WTC11 (cell line): Measurements from ENCODE around the gene SLC43A3. TPM values are rescaled to one million over a fixed set of nuclear protein-coding genes. Genes with fewer than 3 reads are reported as not detected.

Source experiments
- ATAC-seq: fragments of 200-7000 bp; cut with Tn5 transposase; 2 replicates; pipeline ENCODE4 v1.10.0; 2021; ENCODE audit warnings: mild to moderate bottlenecking, moderate library complexity
- CTCF ChIA-PET: fragments of 300-600 bp; sonication (Branson Sonifier 250); formaldehyde crosslinking; loops from one replicate; lab custom pipeline; 2021; ENCODE audit warnings: antibody characterized with exemption; lab: Charles Lee
- POLR2A ChIA-PET: fragments of 350-600 bp; sonication (Branson Sonifier 250); formaldehyde crosslinking; loops from one replicate; lab custom pipeline; 2021; ENCODE audit warnings: antibody characterized with exemption; lab: Charles Lee
- DNase-seq: peaks from one replicate; pipeline ENCODE4 v3.0.0; 2021; ENCODE audit warnings: low spot score
- H3K27ac Mint-ChIP-seq: 2 replicates; pipeline ENCODE4 v1.8.0; 2021; ENCODE audit warnings: mixed read lengths
- H3K27me3 Mint-ChIP-seq: 2 replicates; pipeline ENCODE4 v1.8.0; 2021; ENCODE audit warnings: low read depth, mild to moderate bottlenecking, moderate library complexity, mixed read lengths
- H3K36me3 Mint-ChIP-seq: 2 replicates; pipeline ENCODE4 v1.8.0; 2021; ENCODE audit warnings: mixed read lengths
- H3K4me1 Mint-ChIP-seq: 2 replicates; pipeline ENCODE4 v1.8.0; 2022; ENCODE audit warnings: mixed read lengths
- H3K4me3 Mint-ChIP-seq: 2 replicates; pipeline ENCODE4 v1.8.0; 2021; ENCODE audit warnings: mild to moderate bottlenecking, moderate library complexity, mixed read lengths
- H3K9me3 Mint-ChIP-seq: 2 replicates; pipeline ENCODE4 v1.8.0; 2021; ENCODE audit warnings: mixed read lengths
- FOXP1 ChIP-seq: sonication (generic); formaldehyde crosslinking; IDR thresholded peaks from 2 replicates; pipeline ENCODE4 v1.8.0; 2022; ENCODE audit warnings: missing genetic modification reagents, mild to moderate bottlenecking, moderate library complexity, borderline replicate concordance
- GABPB1 ChIP-seq: sonication (generic); formaldehyde crosslinking; IDR thresholded peaks from 2 replicates; pipeline ENCODE4 v1.8.1; 2023; ENCODE audit warnings: mild to moderate bottlenecking, missing genetic modification reagents
- MAX ChIP-seq: sonication (generic); formaldehyde crosslinking; IDR thresholded peaks from 2 replicates; pipeline ENCODE4 v1.8.0; 2022; ENCODE audit warnings: mild to moderate bottlenecking, missing genetic modification reagents
- MXD4 ChIP-seq: fragments of 250-450 bp; sonication (Bioruptor Pico); IDR thresholded peaks from 2 replicates; pipeline ENCODE4 v1.8.0; 2021; ENCODE audit warnings: mild to moderate bottlenecking, moderate library complexity, borderline replicate concordance
- NR1H2 ChIP-seq: sonication (generic); formaldehyde crosslinking; IDR thresholded peaks from 2 replicates; pipeline ENCODE4 v1.9.0; 2021; ENCODE audit warnings: mild to moderate bottlenecking, moderate library complexity, missing genetic modification reagents
- RORB ChIP-seq: fragments of 250-450 bp; sonication (Bioruptor Pico); IDR thresholded peaks from 2 replicates; pipeline ENCODE4 v1.9.0; 2021; ENCODE audit warnings: mild to moderate bottlenecking
- SMAD4 ChIP-seq: sonication (generic); formaldehyde crosslinking; IDR thresholded peaks from 2 replicates; pipeline ENCODE4 v1.8.0; 2022; ENCODE audit warnings: mild to moderate bottlenecking, missing genetic modification reagents
- SP1 ChIP-seq: sonication (generic); formaldehyde crosslinking; conservative IDR thresholded peaks from 2 replicates; pipeline ENCODE4 v1.8.1; 2022; ENCODE audit warnings: missing genetic modification reagents
- ZBTB21 ChIP-seq: sonication (generic); formaldehyde crosslinking; IDR thresholded peaks from 2 replicates; pipeline ENCODE4 v1.8.1; 2023; ENCODE audit warnings: mild to moderate bottlenecking, missing genetic modification reagents, borderline replicate concordance
- ZNF219 ChIP-seq: sonication (generic); formaldehyde crosslinking; IDR thresholded peaks from 2 replicates; pipeline ENCODE4 v1.8.0; 2023; ENCODE audit warnings: missing genetic modification reagents, mild to moderate bottlenecking, borderline replicate concordance
- ZNF317 ChIP-seq: sonication (generic); formaldehyde crosslinking; IDR thresholded peaks from 2 replicates; pipeline ENCODE4 v1.8.1; 2023; ENCODE audit warnings: low read depth, mild to moderate bottlenecking, moderate library complexity, missing genetic modification reagents, borderline replicate concordance
- ZNF532 ChIP-seq: fragments of 250-450 bp; sonication (Bioruptor Pico); IDR thresholded peaks from 2 replicates; pipeline ENCODE4 v1.9.0; 2021; ENCODE audit warnings: mild to moderate bottlenecking, borderline replicate concordance
- ZSCAN18 ChIP-seq: fragments of 250-450 bp; sonication (Bioruptor Pico); IDR thresholded peaks from 2 replicates; pipeline ENCODE4 v2.1.2; 2022; ENCODE audit warnings: mild to moderate bottlenecking, moderate library complexity
- total RNA-seq: library from RNA; stranded (reverse); gene quantifications from 3 replicates; pipeline ENCODE4 v1.2.3, GENCODE V29; 2021
- TF ChIP-seq, protein P1 (sequence below): sonication (generic); formaldehyde crosslinking; IDR thresholded peaks from 2 replicates; pipeline ENCODE4 v1.8.0; 2022; ENCODE audit warnings: mild to moderate bottlenecking, missing genetic modification reagents
- TF ChIP-seq, protein P2 (sequence below): sonication (generic); formaldehyde crosslinking; IDR thresholded peaks from 2 replicates; pipeline ENCODE4 v1.8.1; 2022; ENCODE audit warnings: low read depth, mild to moderate bottlenecking, moderate library complexity, missing genetic modification reagents, borderline replicate concordance

The SLC43A3 gene
- total RNA-seq, 1 experiment from 2014 or later = 22.6 TPM

DNA sequence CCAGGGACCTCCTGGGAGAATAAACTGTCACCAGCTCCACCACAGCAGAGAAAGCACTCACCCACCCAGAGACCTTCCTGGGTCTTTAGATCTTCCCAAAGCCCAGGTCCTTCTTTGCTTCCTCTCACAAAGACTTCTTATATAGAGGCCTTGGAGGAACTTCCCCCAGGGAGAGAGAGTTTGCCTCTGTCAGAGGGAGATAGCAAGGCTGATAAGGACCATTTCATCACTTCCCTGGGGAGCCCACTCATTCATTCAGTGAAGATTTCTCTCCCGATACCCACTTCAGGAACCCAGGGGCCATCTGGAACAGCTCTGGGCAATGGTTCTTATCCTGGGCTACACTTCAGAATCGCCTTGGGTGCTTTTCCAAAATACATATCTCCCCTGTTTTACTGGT lies 36.4 kb downstream of the SLC43A3 start, which contains the start of gene PRG2:
TSS of gene PRG2 (minus strand) at position 116 of the 400 bp plus-strand sequence. CDS start 706 bp downstream, outside the sequence.
- ChIA-PET POLR2A (no interaction called here), CTCF (no interaction called here)
- H3K9me3 Mint-ChIP-seq = no peaks in the 10 kb centered on the region
- no peaks in the 10 kb centered on the region for H3K36me3 Mint-ChIP-seq
- H3K27ac Mint-ChIP-seq = no peak within 1 kb of the TSS
- peaks cover 24% of the 10 kb centered on the region for H3K27me3 Mint-ChIP-seq
- TF ChIP-seq SMAD4 (CRISPR knock-in tag) = no peak
- TF ChIP-seq, protein P1, sequence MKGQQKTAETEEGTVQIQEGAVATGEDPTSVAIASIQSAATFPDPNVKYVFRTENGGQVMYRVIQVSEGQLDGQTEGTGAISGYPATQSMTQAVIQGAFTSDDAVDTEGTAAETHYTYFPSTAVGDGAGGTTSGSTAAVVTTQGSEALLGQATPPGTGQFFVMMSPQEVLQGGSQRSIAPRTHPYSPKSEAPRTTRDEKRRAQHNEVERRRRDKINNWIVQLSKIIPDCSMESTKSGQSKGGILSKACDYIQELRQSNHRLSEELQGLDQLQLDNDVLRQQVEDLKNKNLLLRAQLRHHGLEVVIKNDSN = no peak
- TF ChIP-seq SP1 = no peak
- no peak for TF ChIP-seq ZBTB21
- TF ChIP-seq ZSCAN18 (CRISPR knock-in tag) = no peak
- no peak for TF ChIP-seq ZNF532
- no peak for TF ChIP-seq RORB
- H3K4me3 Mint-ChIP-seq = no peak within 1 kb of the TSS
- DNase-seq (no peak), ATAC-seq (no peak)
- H3K4me1 Mint-ChIP-seq = no peaks in the 10 kb centered on the region

- CTCF ChIA-PET = interaction anchor here (0.5 to 1.3 kb wide), 4 partner anchors 38 to 651 kb away, joined by 3 to 4 read pairs (median 4); no protein-coding TSS in a partner anchor
- H3K9me3 Mint-ChIP-seq = no peaks in the 10 kb centered on the region
- POLR2A ChIA-PET = no interaction called here
- peaks cover 21% of the 10 kb centered on the region for H3K27me3 Mint-ChIP-seq
- ATAC-seq (no peak), DNase-seq (no peak)
- no peak overlapping the region for H3K27ac Mint-ChIP-seq
- H3K4me3 Mint-ChIP-seq = no peak overlapping the region
- TF ChIP-seq RORB (no peak), ZNF219 (CRISPR knock-in tag) (no peak), GABPB1 (CRISPR knock-in tag) (no peak), NR1H2 (CRISPR knock-in tag) (no peak), ZNF532 (no peak), ZBTB21 (no peak), MAX (CRISPR knock-in tag) (no peak), ZNF317 (CRISPR knock-in tag) (no peak), MXD4 (CRISPR knock-in tag) (no peak), FOXP1 (CRISPR knock-in tag) (no peak), SP1 (no peak)
- TF ChIP-seq, protein P2, sequence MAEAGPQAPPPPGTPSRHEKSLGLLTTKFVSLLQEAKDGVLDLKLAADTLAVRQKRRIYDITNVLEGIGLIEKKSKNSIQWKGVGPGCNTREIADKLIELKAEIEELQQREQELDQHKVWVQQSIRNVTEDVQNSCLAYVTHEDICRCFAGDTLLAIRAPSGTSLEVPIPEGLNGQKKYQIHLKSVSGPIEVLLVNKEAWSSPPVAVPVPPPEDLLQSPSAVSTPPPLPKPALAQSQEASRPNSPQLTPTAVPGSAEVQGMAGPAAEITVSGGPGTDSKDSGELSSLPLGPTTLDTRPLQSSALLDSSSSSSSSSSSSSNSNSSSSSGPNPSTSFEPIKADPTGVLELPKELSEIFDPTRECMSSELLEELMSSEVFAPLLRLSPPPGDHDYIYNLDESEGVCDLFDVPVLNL (CRISPR knock-in tag) = no peak
- TF ChIP-seq, protein P1 = no peak
- H3K4me1 Mint-ChIP-seq = no peaks in the 10 kb centered on the region
- no peaks in the 10 kb centered on the region for H3K36me3 Mint-ChIP-seq
These were observed 39.5 kb downstream of the SLC43A3 start for GRCh38 chr11:57387289-57388030.
